ACC112 (cell line): ENCODE data around the gene PCDH7.

Experiments used
- H2AFZ ChIP-seq: fragments of 200-600 bp; sonication (generic); one replicate; pipeline ENCODE4 v1.6.0; 2017; ENCODE audit warnings: antibody characterized with exemption, low read length; ENCODE audit not compliant: unreplicated experiment
- H3K27ac ChIP-seq: fragments of 200-600 bp; sonication (generic); 2 replicates; pipeline ENCODE4 v1.5.1; 2014; ENCODE audit warnings: low read depth, mild to moderate bottlenecking, antibody characterized with exemption, low read length, moderate library complexity
- H3K27me3 ChIP-seq: fragments of 200-600 bp; sonication (generic); 2 replicates; pipeline ENCODE4 v1.6.1; 2014; ENCODE audit warnings: mild to moderate bottlenecking, antibody characterized with exemption, low read length, moderate library complexity, mixed read lengths; ENCODE audit not compliant: insufficient read depth
- H3K36me3 ChIP-seq: fragments of 200-600 bp; sonication (generic); 2 replicates; pipeline ENCODE4 v1.6.1; 2016; ENCODE audit warnings: mild to moderate bottlenecking, antibody characterized with exemption, low read length, moderate library complexity, mixed read lengths; ENCODE audit not compliant: insufficient read depth
- H3K4me1 ChIP-seq: fragments of 200-600 bp; sonication (generic); one replicate; pipeline ENCODE4 v1.6.1; 2016; ENCODE audit warnings: low read length, mixed read lengths; ENCODE audit not compliant: insufficient read depth, unreplicated experiment, control insufficient read depth
- H3K4me3 ChIP-seq: fragments of 200-600 bp; sonication (generic); 2 replicates; pipeline ENCODE4 v1.5.1; 2014; ENCODE audit warnings: mild to moderate bottlenecking, low read depth, low read length
- H3K79me2 ChIP-seq: fragments of 200-600 bp; sonication (generic); one replicate; pipeline ENCODE4 v1.6.0; 2016; ENCODE audit warnings: low read length; ENCODE audit not compliant: control insufficient read depth, unreplicated experiment, insufficient read depth

PCDH7 gene

GRCh38 chr4:30718641-30719453 is 1.3 kb upstream of the PCDH7 start:
- Histone ChIP-seq H3K4me1 (peaks cover 3% of the 10 kb centered on the region), H3K27ac (peak overlapping the region; percentile 45), H3K4me3 (peak overlapping the region; percentile 84), H2AFZ (peak overlapping the region; percentile 90), H3K36me3 (no peaks in the 10 kb centered on the region), H3K79me2 (peaks cover 19% of the 10 kb centered on the region), H3K27me3 (no peaks in the 10 kb centered on the region)

GRCh38 chr4:30719454-30720020 is 632 bp upstream of the PCDH7 start:
- Histone ChIP-seq H3K4me3 (peak overlapping the region; percentile 84), H2AFZ (peak overlapping the region; percentile 90), H3K27me3 (no peaks in the 10 kb centered on the region), H3K79me2 (peaks cover 26% of the 10 kb centered on the region), H3K36me3 (no peaks in the 10 kb centered on the region), H3K27ac (peak overlapping the region; percentile 45), H3K4me1 (no peaks in the 10 kb centered on the region)

GRCh38 chr4:30720661-30721184 is 554 bp downstream of the PCDH7 start:
- peak overlapping the region; percentile 72 for H2AFZ ChIP-seq
- no peaks in the 10 kb centered on the region for H3K36me3 ChIP-seq
- peak overlapping the region; percentile 12; the same call in 1 of the 2 replicates for H3K27ac ChIP-seq
- no peaks in the 10 kb centered on the region for H3K27me3 ChIP-seq
- peaks cover 32% of the 10 kb centered on the region for H3K79me2 ChIP-seq
- H3K4me1 ChIP-seq: peaks cover 4% of the 10 kb centered on the region
- peak overlapping the region; percentile 84 for H3K4me3 ChIP-seq

GRCh38 chr4:30721185-30722091 is 1.3 kb downstream of the PCDH7 start:
- Histone ChIP-seq H3K4me3 (peak overlapping the region; percentile 84), H2AFZ (peak overlapping the region; percentile 72), H3K36me3 (no peaks in the 10 kb centered on the region), H3K27me3 (no peaks in the 10 kb centered on the region), H3K27ac (no peak overlapping the region), H3K4me1 (peaks cover 10% of the 10 kb centered on the region), H3K79me2 (peaks cover 39% of the 10 kb centered on the region)

GRCh38 chr4:30722092-30722358 is 1.9 kb downstream of the PCDH7 start:
- H3K27ac ChIP-seq: no peak overlapping the region
- H3K4me1 ChIP-seq: peaks cover 15% of the 10 kb centered on the region
- H2AFZ ChIP-seq: peak overlapping the region; percentile 66
- H3K4me3 ChIP-seq: peak overlapping the region; percentile 84
- no peaks in the 10 kb centered on the region for H3K36me3 ChIP-seq
- peaks cover 39% of the 10 kb centered on the region for H3K79me2 ChIP-seq
- no peaks in the 10 kb centered on the region for H3K27me3 ChIP-seq

- H3K79me2 ChIP-seq: peaks cover 44% of the 10 kb centered on the region
- H3K27ac ChIP-seq: no peak overlapping the region
Observed at GRCh38 chr4:30722359-30723200, 2.4 kb downstream of the PCDH7 start.

GRCh38 chr4:30723201-30723955 is 3.2 kb downstream of the PCDH7 start:
- Histone ChIP-seq H2AFZ (no peak overlapping the region), H3K79me2 (peaks cover 44% of the 10 kb centered on the region), H3K4me1 (peaks cover 27% of the 10 kb centered on the region), H3K4me3 (peak overlapping the region; percentile 84), H3K27ac (no peak overlapping the region), H3K36me3 (no peaks in the 10 kb centered on the region), H3K27me3 (no peaks in the 10 kb centered on the region)

More at GRCh38 chr4:30722359-30723200, 2.4 kb downstream of the PCDH7 start:
- peak overlapping the region; percentile 84 for H3K4me3 ChIP-seq
- H2AFZ ChIP-seq: peak overlapping the region; percentile 66
- peaks cover 20% of the 10 kb centered on the region for H3K4me1 ChIP-seq
- H3K27me3 ChIP-seq: no peaks in the 10 kb centered on the region
- no peaks in the 10 kb centered on the region for H3K36me3 ChIP-seq

GRCh38 chr4:30724247-30724646 is 4.1 kb downstream of the PCDH7 start:
- no peaks in the 10 kb centered on the region for H3K27me3 ChIP-seq
- H3K36me3 ChIP-seq: no peaks in the 10 kb centered on the region
- H3K79me2 ChIP-seq: peaks cover 46% of the 10 kb centered on the region
- no peak overlapping the region for H2AFZ ChIP-seq
- peak overlapping the region; percentile 84 for H3K4me3 ChIP-seq
- peak overlapping the region; percentile 5; the same call in 1 of the 2 replicates for H3K27ac ChIP-seq
- H3K4me1 ChIP-seq: peaks cover 30% of the 10 kb centered on the region

GRCh38 chr4:30725562-30725961 is 5.4 kb downstream of the PCDH7 start:
- peak overlapping the region; percentile 84 for H3K4me3 ChIP-seq
- H3K36me3 ChIP-seq: no peaks in the 10 kb centered on the region
- peaks cover 46% of the 10 kb centered on the region for H3K79me2 ChIP-seq
- H3K4me1 ChIP-seq: peaks cover 30% of the 10 kb centered on the region
- H2AFZ ChIP-seq: no peak overlapping the region
- H3K27me3 ChIP-seq: no peaks in the 10 kb centered on the region
- no peak overlapping the region for H3K27ac ChIP-seq
